HFFc6 (cell line): ENCODE data around the gene ANXA3. TPM values are rescaled to one million over a fixed set of nuclear protein-coding genes. Genes with fewer than 3 reads are reported as not detected.

ENCODE experiments used
- DNase-seq: peaks from one replicate; pipeline ENCODE4 v3.0.0-alpha.2; 2018
- H3K27ac Mint-ChIP-seq: 2 replicates; pipeline ENCODE4 v1.8.0; 2020; ENCODE audit warnings: mild to moderate bottlenecking, mixed read lengths
- H3K27me3 Mint-ChIP-seq: 2 replicates; pipeline ENCODE4 v1.8.0; 2021; ENCODE audit warnings: mild to moderate bottlenecking, moderate library complexity, mixed read lengths; ENCODE audit not compliant: insufficient read depth
- H3K36me3 Mint-ChIP-seq: 2 replicates; pipeline ENCODE4 v1.8.0; 2021; ENCODE audit warnings: low read depth, mixed read lengths
- H3K4me1 Mint-ChIP-seq: 2 replicates; pipeline ENCODE4 v1.8.0; 2020; ENCODE audit warnings: low read depth, mixed read lengths
- H3K4me3 Mint-ChIP-seq: 2 replicates; pipeline ENCODE4 v1.8.0; 2020; ENCODE audit warnings: mild to moderate bottlenecking, moderate library complexity, mixed read lengths
- H3K9me3 Mint-ChIP-seq: 2 replicates; pipeline ENCODE4 v1.8.0; 2020; ENCODE audit warnings: mild to moderate bottlenecking, mixed read lengths
- CTCF ChIP-seq: fragments of 200-600 bp; sonication (generic); IDR thresholded peaks from 2 replicates; pipeline ENCODE4 v1.5.0; 2021; ENCODE audit warnings: antibody characterized with exemption, mild to moderate bottlenecking
- total RNA-seq, 6 experiments: library from RNA; stranded (reverse); fragmentation: NEBNext Ultra II Directional; extraction: Animal tissue kit (Norgen Biotek cat#: 25700); gene quantifications; 2 replicates in 1 of 6; 3 replicates in 5 of 6; pipeline ENCODE4 v1.2.3, GENCODE V29; 2021

The ANXA3 gene
- total RNA-seq, 6 experiments from 2014 or later: 1.5 to 3.0 (median 1.6) TPM

- no peak overlapping the region for H3K4me3 Mint-ChIP-seq
- no peak for TF ChIP-seq CTCF
- no peaks in the 10 kb centered on the region; the same call in 1 of the 2 replicates for H3K27me3 Mint-ChIP-seq
- peaks cover 27% of the 10 kb centered on the region for H3K4me1 Mint-ChIP-seq
- H3K36me3 Mint-ChIP-seq: no peaks in the 10 kb centered on the region
- H3K9me3 Mint-ChIP-seq: no peaks in the 10 kb centered on the region
- H3K27ac Mint-ChIP-seq: no peak overlapping the region
- DNase-seq: no peak
Measured at GRCh38 chr4:78630615-78631014, 79.0 kb downstream of the ANXA3 start.

DNA sequence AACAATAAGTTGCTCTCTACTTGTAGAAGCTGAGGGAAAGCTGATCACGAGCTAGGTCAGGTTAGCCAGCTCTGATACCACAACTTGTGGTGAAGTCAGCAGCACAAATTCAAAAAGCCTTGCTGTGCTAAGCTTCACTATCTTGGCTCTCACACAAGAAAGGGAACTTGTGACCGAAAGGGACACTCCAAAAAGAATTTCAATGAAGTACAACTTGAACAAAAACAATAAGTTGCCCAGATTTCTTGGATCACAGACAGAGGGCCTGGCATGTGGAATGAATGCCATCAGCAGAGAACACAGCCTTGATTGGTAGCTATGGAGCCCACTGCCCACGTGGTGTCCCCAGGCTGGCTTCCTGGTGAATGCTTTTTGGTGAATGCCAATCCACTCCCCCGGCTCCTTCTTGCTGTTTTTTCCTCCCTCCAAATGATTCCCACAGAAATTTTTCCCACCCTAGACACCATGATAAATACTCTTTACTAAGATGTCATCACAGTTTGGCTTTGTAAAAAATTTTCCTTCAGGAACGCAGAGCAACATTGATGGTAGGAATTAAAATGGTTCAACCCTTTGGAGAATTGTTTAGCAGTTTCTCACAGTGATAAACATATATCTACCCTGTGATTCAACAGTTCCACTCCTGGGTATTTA is 82.6 kb downstream of the ANXA3 start:
- Mint-ChIP-seq H3K4me1 (peaks cover 17% of the 10 kb centered on the region), H3K27ac (no peak overlapping the region), H3K36me3 (no peaks in the 10 kb centered on the region), H3K27me3 (no peaks in the 10 kb centered on the region; the same call in 1 of the 2 replicates), H3K9me3 (no peaks in the 10 kb centered on the region), H3K4me3 (no peak overlapping the region)
- no peak for DNase-seq
- TF ChIP-seq CTCF: no peak

DNA sequence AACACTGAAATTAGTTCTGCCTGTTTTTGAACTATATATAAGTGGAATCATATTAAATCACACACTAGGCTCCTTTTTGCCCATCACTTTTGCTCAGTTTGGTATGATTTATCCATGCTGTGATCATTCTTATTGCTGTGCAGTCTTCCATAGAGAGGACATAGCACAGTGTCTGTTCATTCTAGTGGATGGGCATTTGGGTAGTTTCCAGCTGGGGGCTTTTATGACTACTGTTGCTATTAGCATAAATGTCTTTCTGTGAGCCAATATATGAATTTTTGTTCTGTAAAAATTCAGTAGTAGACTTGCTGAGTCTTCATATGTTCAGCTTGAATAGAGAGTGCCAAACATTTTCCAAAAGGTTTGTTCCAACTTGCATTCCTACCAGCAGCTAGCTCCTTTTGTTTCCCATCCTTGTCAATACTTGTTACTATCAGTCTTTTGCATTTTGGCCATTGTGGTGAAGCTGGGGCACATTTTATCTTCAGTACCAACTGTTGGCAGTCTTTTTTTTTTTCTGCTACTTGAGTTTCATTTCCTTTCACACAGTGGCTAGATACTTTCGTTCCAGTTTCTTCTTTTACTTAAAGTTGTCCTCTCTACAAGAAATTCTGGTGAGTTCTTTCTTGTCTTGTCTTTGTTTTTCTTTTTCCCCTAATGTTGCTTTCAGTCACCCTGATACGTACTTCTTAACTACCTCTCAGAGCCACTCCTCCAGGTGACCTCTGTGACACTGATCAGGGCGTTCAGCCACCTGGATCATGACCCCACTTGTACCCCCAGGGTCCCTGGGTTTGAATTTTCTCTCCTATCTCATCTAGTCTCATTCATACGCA is 87.0 kb downstream of the ANXA3 start:
- no peaks in the 10 kb centered on the region for H3K36me3 Mint-ChIP-seq
- no peaks in the 10 kb centered on the region for H3K9me3 Mint-ChIP-seq
- no peak overlapping the region for H3K27ac Mint-ChIP-seq
- no peak for TF ChIP-seq CTCF
- no peak for DNase-seq
- H3K27me3 Mint-ChIP-seq: no peaks in the 10 kb centered on the region; the same call in 1 of the 2 replicates
- no peak overlapping the region for H3K4me3 Mint-ChIP-seq
- peaks cover 22% of the 10 kb centered on the region for H3K4me1 Mint-ChIP-seq

DNA sequence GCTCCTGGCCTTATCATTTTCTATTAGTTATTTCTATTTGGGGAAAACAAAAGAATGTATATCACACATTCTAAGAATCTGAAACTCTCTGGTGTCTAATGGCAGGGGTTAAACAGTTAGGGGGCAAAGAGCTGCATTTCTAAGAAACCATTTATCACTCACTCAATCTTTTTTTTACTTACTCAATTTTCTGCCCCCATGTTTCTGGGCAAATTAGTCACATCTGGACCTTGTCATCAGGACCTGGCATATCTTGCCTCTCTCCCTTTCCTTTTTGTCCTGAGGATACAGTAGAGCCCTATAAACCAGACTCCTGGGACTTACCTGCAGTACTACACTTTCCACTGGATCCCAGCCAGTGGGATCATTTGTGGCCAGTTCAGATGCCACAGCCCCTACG is 89.1 kb downstream of the ANXA3 start:
- H3K36me3 Mint-ChIP-seq: no peaks in the 10 kb centered on the region
- peaks cover 31% of the 10 kb centered on the region for H3K4me1 Mint-ChIP-seq
- no peak overlapping the region for H3K4me3 Mint-ChIP-seq
- TF ChIP-seq CTCF: no peak
- H3K9me3 Mint-ChIP-seq: no peaks in the 10 kb centered on the region
- no peak for DNase-seq
- H3K27ac Mint-ChIP-seq: no peak overlapping the region
- H3K27me3 Mint-ChIP-seq: no peaks in the 10 kb centered on the region

- no peaks in the 10 kb centered on the region for H3K27me3 Mint-ChIP-seq
- H3K27ac Mint-ChIP-seq: no peak overlapping the region
- H3K36me3 Mint-ChIP-seq: no peaks in the 10 kb centered on the region
- H3K9me3 Mint-ChIP-seq: no peaks in the 10 kb centered on the region
- no peak for TF ChIP-seq CTCF
- no peak overlapping the region for H3K4me3 Mint-ChIP-seq
- peaks cover 49% of the 10 kb centered on the region for H3K4me1 Mint-ChIP-seq
- no peak for DNase-seq
Measured at GRCh38 chr4:78642934-78643333, 91.4 kb downstream of the ANXA3 start.
